Measurements from ENCODE around the gene RBM27.

Gene RBM27

DNA sequence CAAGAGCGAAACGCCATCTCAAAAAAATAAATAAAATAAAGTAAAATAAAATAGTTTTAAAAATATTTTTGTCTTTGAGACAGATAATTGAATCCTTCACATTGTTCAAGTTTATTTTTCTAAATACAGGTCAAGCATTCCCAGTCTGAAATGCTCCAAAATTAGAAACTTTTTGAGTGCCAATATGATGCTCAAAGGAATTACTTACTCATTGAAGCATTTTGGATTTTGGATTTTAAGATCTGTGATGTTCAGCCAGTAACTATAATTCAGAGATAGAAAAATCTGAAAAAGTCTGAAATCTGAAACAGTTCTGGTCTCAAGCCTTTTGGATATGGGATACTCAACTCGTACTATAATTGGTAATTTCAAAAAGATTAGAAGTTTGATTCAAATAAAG, 39.8 kb downstream of the RBM27 start:
- H3K9me3 ChIP-seq (ENCODE audit: severe bottlenecking) = no peaks in the 10 kb centered on the region
- peaks cover 18% of the 10 kb centered on the region for H3K36me3 ChIP-seq
- H3K27ac ChIP-seq = no peak overlapping the region
- H3K27me3 ChIP-seq (ENCODE audit: insufficient read depth, low read depth, severe bottlenecking) = no peaks in the 10 kb centered on the region
- no peak overlapping the region for H3K4me3 ChIP-seq (ENCODE audit: low read depth, low read length)
- no peak for DNase-seq
- TF ChIP-seq, protein P1, sequence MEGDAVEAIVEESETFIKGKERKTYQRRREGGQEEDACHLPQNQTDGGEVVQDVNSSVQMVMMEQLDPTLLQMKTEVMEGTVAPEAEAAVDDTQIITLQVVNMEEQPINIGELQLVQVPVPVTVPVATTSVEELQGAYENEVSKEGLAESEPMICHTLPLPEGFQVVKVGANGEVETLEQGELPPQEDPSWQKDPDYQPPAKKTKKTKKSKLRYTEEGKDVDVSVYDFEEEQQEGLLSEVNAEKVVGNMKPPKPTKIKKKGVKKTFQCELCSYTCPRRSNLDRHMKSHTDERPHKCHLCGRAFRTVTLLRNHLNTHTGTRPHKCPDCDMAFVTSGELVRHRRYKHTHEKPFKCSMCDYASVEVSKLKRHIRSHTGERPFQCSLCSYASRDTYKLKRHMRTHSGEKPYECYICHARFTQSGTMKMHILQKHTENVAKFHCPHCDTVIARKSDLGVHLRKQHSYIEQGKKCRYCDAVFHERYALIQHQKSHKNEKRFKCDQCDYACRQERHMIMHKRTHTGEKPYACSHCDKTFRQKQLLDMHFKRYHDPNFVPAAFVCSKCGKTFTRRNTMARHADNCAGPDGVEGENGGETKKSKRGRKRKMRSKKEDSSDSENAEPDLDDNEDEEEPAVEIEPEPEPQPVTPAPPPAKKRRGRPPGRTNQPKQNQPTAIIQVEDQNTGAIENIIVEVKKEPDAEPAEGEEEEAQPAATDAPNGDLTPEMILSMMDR (IDR thresholded peaks at IDR 0.05; ENCODE audit: low read depth, low read length) = no peak

DNA sequence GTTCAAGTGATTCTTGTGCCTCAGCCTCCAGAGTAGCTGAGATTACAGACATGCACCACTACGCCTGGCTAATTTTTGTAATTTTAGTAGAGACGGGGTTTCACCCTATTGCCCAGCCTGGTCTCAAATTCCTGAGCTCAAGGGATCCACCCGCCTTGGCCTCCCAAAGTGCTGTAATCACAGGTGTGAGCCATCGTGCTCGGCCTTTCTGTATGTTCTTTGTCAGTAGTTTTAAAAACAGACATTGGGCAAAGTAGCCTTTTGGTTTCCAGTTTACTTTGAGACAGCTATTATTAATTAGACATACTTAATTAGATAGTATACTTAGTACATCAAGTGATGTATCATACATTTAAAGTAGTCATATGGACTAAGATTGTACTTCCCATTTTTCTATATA, 45.2 kb downstream of the RBM27 start:
- Histone ChIP-seq H3K27me3 (ENCODE audit: insufficient read depth, low read depth, severe bottlenecking) (no peaks in the 10 kb centered on the region), H3K27ac (no peak overlapping the region), H3K9me3 (ENCODE audit: severe bottlenecking) (no peaks in the 10 kb centered on the region), H3K4me3 (ENCODE audit: low read depth, low read length) (no peak overlapping the region), H3K36me3 (peaks cover 20% of the 10 kb centered on the region)
- no peak for DNase-seq
- TF ChIP-seq, protein P1 (IDR thresholded peaks at IDR 0.05; ENCODE audit: low read depth, low read length) = no peak

DNA sequence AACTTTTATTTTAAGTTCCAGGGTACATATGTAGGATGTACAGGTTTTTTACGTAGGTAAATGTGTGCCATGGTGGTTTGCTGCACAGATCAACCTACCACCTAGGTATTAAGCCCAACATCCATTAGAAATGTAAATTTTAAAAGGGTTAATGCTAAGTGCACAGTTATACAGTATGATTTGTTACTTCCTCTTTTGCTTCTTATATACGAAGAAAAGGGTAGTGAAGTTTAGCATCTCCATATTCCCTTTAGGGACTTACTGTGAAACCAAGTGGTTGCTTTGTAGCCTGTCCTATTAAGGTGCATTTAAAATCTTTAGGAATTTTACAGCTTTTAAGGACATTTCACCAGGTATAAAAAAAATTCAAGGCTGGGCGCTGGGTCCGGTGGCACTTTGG, 46.4 kb downstream of the RBM27 start:
- DNase-seq = no peak
- TF ChIP-seq, protein P1 (IDR thresholded peaks at IDR 0.05; ENCODE audit: low read depth, low read length) = no peak
- no peak overlapping the region for H3K27ac ChIP-seq

More for the DNA sequence above, 46.4 kb downstream of the RBM27 start:
- no peaks in the 10 kb centered on the region for H3K9me3 ChIP-seq (ENCODE audit: severe bottlenecking)
- H3K4me3 ChIP-seq (ENCODE audit: low read depth, low read length) = no peak overlapping the region
- peaks cover 23% of the 10 kb centered on the region for H3K36me3 ChIP-seq
- H3K27me3 ChIP-seq (ENCODE audit: insufficient read depth, low read depth, severe bottlenecking) = no peaks in the 10 kb centered on the region
